PFSK-1 (cell line): ENCODE results near the gene ELMO1.

ENCODE experiments used
- FOXP2 ChIP-seq: optimal IDR thresholded peaks from 2 replicates; pipeline ENCODE3; 2011; ENCODE audit warnings: borderline replicate concordance, control low read depth, inconsistent platforms; ENCODE audit not compliant: insufficient read depth; ENCODE audit errors: extremely low read length, extremely low read depth
- POLR2AphosphoS5 ChIP-seq: IDR thresholded peaks from 2 replicates; pipeline ENCODE4 v1.6.1; 2012; ENCODE audit warnings: low read depth, mild to moderate bottlenecking, control low read depth, low read length, moderate library complexity
- REST ChIP-seq, 2 experiments: IDR thresholded peaks; 2 replicates each; pipeline versions ENCODE4 v1.6.1 to v1.8.0; 2011 to 2012; ENCODE audit warnings: low read depth in 2 of 2, low read length in 2 of 2, control low read depth in 1 of 2, inconsistent platforms in 1 of 2, mild to moderate bottlenecking in 1 of 2, moderate library complexity in 1 of 2; ENCODE audit not compliant: insufficient read depth in 1 of 2
- SIN3A ChIP-seq: IDR thresholded peaks from 2 replicates; pipeline ENCODE4 v1.6.1; 2012; ENCODE audit warnings: mild to moderate bottlenecking, low read length, moderate library complexity, borderline replicate concordance; ENCODE audit not compliant: insufficient read depth
- TAF1 ChIP-seq: IDR thresholded peaks from 2 replicates; pipeline ENCODE4 v1.6.1; 2012; ENCODE audit warnings: low read length, control low read depth, borderline replicate concordance; ENCODE audit not compliant: insufficient read depth

The ELMO1 gene

GRCh38 chr7:36916619-36917018 is 532.0 kb downstream of the ELMO1 start:
- no peak for TF ChIP-seq SIN3A
- TF ChIP-seq REST (IDR thresholded peaks at IDR 0.05; ENCODE audit: insufficient read depth in 1 of 2, low read depth in 2 of 2, low read length in 2 of 2), result no peak
- no peak for TF ChIP-seq POLR2AphosphoS5
- TF ChIP-seq FOXP2, result no peak
- no peak for TF ChIP-seq TAF1

GRCh38 chr7:36916116-36916515 is 532.5 kb downstream of the ELMO1 start:
- no peak for TF ChIP-seq POLR2AphosphoS5
- no peak for TF ChIP-seq SIN3A
- no peak for TF ChIP-seq FOXP2
- no peak for TF ChIP-seq TAF1
- TF ChIP-seq REST (IDR thresholded peaks at IDR 0.05; ENCODE audit: insufficient read depth in 1 of 2, low read depth in 2 of 2, low read length in 2 of 2), result no peak

- TF ChIP-seq SIN3A (no peak), TAF1 (no peak), POLR2AphosphoS5 (no peak), REST (IDR thresholded peaks at IDR 0.05; ENCODE audit: insufficient read depth in 1 of 2, low read depth in 2 of 2, low read length in 2 of 2) (no peak), FOXP2 (no peak)
Measured at GRCh38 chr7:36911788-36912187, 536.9 kb downstream of the ELMO1 start.

DNA sequence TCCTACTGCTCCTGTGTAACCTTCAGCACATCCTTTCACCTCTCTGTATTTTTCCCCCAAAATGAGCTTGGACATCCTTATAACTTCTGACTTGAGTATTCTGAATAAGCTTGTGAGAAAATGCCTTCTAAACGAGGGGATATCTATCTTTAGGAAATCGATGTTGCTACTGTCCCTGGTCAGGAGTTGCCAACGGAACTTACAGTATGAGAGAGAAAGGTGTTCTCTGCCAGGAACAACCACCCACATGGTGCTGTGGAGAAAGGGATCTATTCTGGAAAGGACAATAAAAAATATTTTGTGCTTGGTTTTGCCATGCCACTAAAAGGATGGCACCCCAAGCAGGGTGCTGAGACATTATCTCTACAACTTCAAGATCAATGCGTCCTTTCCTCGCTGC is 537.8 kb downstream of the ELMO1 start:
- no peak for TF ChIP-seq SIN3A
- no peak for TF ChIP-seq REST (IDR thresholded peaks at IDR 0.05; ENCODE audit: insufficient read depth in 1 of 2, low read depth in 2 of 2, low read length in 2 of 2)
- TF ChIP-seq TAF1, result no peak
- TF ChIP-seq FOXP2, result no peak
- TF ChIP-seq POLR2AphosphoS5, result no peak

DNA sequence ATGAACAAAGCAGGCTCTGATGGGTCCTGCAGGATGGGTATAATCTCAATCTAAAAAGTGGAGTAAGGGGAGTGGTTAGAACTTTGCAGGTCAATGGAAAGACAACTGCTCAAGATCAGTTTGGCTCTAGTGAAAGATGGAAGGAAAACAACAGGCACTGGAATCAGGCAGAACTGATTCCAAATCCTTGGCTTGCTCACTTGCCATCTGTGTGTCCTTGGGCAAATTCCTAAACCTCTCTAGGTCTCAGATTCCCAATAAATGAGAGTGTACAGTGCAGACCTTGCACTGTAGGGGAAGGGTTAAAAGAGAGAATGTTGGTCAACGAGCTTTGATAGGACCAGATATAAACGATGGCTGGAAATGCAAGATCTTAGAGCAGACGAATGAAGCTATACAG is 538.3 kb downstream of the ELMO1 start:
- no peak for TF ChIP-seq TAF1
- no peak for TF ChIP-seq POLR2AphosphoS5
- no peak for TF ChIP-seq SIN3A
- TF ChIP-seq FOXP2, result no peak
- no peak for TF ChIP-seq REST (IDR thresholded peaks at IDR 0.05; ENCODE audit: insufficient read depth in 1 of 2, low read depth in 2 of 2, low read length in 2 of 2)
